Testis (tissue), 2 donors: ENCODE data around the gene CST11.

ENCODE experiments used
- POLR2A ChIP-seq: fragments of 450-650 bp; IDR thresholded peaks from one replicate; pipeline ENCODE4 v1.6.1; 2017; ENCODE audit warnings: antibody characterized with exemption, mild to moderate bottlenecking, moderate library complexity
- TF ChIP-seq, protein P1 (sequence below), 3 experiments: fragments of 450-650 bp in 2 of 3; fragments of 200-600 bp in 1 of 3; sonication (generic) in 1 of 3; IDR thresholded peaks; one replicate each; pipeline ENCODE4 v1.5.1; 2016 to 2019; ENCODE audit warnings: antibody characterized with exemption in 3 of 3, mild to moderate bottlenecking in 2 of 3, moderate library complexity in 1 of 3

DNA sequence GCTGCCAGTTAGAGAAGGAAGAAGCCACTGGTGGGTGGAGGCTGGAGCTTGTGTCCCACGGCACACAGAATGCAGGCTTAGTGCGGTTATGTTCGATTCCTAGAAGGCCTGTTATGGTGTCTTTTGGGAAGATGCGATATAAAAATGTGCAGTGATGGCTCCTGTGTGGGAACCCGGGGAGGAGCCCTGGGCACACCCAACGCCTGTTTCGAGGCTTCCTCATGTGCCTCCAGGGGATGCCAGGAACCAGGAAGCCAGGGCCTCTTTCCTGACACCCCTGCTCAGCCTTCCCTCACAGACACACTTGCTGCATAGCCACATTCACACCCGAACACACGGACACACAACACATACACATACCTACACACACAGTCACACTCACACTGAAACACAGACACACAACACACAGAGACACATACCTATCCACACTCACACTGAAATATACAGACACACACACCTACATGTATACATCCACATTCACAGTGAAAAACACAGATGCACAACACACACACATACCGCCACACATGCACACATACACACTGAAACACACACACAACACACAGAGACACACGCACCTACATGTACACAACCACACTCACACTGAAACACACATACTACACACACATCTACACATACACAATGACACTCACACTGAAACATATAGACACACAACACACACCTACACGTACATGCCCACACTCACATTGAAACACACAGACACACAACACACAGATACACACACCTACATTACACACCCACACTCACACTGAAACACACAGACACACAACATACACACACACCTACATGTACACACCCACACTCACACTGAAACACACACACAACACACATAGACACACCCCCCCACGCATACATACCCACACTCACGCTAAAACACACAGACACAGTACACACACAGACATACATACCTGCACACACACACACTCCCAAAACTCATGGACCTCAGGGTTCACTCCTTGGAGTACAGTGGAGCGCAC is 1.2 kb upstream of the CST11 start:
- TF ChIP-seq, protein P1, sequence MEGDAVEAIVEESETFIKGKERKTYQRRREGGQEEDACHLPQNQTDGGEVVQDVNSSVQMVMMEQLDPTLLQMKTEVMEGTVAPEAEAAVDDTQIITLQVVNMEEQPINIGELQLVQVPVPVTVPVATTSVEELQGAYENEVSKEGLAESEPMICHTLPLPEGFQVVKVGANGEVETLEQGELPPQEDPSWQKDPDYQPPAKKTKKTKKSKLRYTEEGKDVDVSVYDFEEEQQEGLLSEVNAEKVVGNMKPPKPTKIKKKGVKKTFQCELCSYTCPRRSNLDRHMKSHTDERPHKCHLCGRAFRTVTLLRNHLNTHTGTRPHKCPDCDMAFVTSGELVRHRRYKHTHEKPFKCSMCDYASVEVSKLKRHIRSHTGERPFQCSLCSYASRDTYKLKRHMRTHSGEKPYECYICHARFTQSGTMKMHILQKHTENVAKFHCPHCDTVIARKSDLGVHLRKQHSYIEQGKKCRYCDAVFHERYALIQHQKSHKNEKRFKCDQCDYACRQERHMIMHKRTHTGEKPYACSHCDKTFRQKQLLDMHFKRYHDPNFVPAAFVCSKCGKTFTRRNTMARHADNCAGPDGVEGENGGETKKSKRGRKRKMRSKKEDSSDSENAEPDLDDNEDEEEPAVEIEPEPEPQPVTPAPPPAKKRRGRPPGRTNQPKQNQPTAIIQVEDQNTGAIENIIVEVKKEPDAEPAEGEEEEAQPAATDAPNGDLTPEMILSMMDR (IDR thresholded peaks at IDR 0.05): no peak
- TF ChIP-seq POLR2A: no peak
